Chondrocyte (in vitro differentiated cells): Measurements from ENCODE around the gene MCMBP. TPM values are rescaled to one million over a fixed set of nuclear protein-coding genes. Genes with fewer than 3 reads are reported as not detected.
A peak's percentile ranks its signal among the peaks of the same experiment; 100 is the strongest.

Experiments used
- DNase-seq: peaks from one replicate; pipeline ENCODE4 v3.0.0; 2021; ENCODE audit warnings: mixed read lengths, low spot score
- H3K27ac Mint-ChIP-seq: one replicate; pipeline ENCODE4 v1.8.0; 2021; ENCODE audit warnings: mild to moderate bottlenecking, moderate library complexity, mixed read lengths; ENCODE audit not compliant: unreplicated experiment
- H3K27me3 Mint-ChIP-seq: 2 replicates; pipeline ENCODE4 v1.8.0; 2021; ENCODE audit warnings: low read depth, mixed read lengths
- H3K36me3 Mint-ChIP-seq: 2 replicates; pipeline ENCODE4 v1.8.0; 2021; ENCODE audit warnings: low read depth, mixed read lengths
- H3K4me1 Mint-ChIP-seq: 2 replicates; pipeline ENCODE4 v1.8.0; 2021; ENCODE audit warnings: low read depth, mild to moderate bottlenecking, mixed read lengths
- H3K4me3 Mint-ChIP-seq: one replicate; pipeline ENCODE4 v1.8.0; 2021; ENCODE audit warnings: mild to moderate bottlenecking, moderate library complexity, mixed read lengths; ENCODE audit not compliant: unreplicated experiment
- H3K9me3 Mint-ChIP-seq: 2 replicates; pipeline ENCODE4 v1.8.0; 2021; ENCODE audit warnings: low read depth, mixed read lengths
- total RNA-seq: library from RNA; stranded (reverse); gene quantifications from 3 replicates; pipeline ENCODE4 v1.2.1, GENCODE V29; 2021
- TF ChIP-seq, protein P1 (sequence below): fragments of 200-600 bp; sonication (generic); IDR thresholded peaks from 2 replicates; pipeline ENCODE4 v1.5.0; 2021; ENCODE audit warnings: antibody characterized with exemption, mild to moderate bottlenecking, moderate library complexity

MCMBP gene
- total RNA-seq, 1 donor from 2014 or later, result 45.1 TPM

DNA sequence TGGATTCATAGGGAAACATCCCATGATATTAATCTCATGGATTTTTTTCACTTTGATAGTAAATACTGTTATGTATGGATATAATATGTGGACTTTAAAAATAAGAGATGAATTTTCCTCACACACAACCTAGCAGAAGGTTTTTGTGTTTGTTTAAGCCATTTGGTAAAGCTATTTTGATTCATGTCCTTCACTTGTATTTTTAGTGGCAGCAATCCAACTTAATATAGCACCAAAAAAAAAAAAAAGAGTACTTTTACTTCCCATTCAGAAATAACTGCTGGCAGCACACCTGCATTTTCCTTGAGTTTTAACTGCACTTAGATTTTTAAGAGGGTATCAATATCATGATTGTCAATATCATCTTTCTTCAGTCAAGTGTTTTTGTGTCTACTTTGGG is 60.0 kb downstream of the MCMBP start:
- no peaks in the 10 kb centered on the region for H3K9me3 Mint-ChIP-seq
- DNase-seq, result no peak
- peaks cover 9% of the 10 kb centered on the region for H3K36me3 Mint-ChIP-seq
- TF ChIP-seq, protein P1, sequence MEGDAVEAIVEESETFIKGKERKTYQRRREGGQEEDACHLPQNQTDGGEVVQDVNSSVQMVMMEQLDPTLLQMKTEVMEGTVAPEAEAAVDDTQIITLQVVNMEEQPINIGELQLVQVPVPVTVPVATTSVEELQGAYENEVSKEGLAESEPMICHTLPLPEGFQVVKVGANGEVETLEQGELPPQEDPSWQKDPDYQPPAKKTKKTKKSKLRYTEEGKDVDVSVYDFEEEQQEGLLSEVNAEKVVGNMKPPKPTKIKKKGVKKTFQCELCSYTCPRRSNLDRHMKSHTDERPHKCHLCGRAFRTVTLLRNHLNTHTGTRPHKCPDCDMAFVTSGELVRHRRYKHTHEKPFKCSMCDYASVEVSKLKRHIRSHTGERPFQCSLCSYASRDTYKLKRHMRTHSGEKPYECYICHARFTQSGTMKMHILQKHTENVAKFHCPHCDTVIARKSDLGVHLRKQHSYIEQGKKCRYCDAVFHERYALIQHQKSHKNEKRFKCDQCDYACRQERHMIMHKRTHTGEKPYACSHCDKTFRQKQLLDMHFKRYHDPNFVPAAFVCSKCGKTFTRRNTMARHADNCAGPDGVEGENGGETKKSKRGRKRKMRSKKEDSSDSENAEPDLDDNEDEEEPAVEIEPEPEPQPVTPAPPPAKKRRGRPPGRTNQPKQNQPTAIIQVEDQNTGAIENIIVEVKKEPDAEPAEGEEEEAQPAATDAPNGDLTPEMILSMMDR, result no peak
- no peak overlapping the region for H3K27ac Mint-ChIP-seq
- no peaks in the 10 kb centered on the region for H3K27me3 Mint-ChIP-seq
- H3K4me3 Mint-ChIP-seq, result no peak overlapping the region
- peaks cover 15% of the 10 kb centered on the region for H3K4me1 Mint-ChIP-seq

DNA sequence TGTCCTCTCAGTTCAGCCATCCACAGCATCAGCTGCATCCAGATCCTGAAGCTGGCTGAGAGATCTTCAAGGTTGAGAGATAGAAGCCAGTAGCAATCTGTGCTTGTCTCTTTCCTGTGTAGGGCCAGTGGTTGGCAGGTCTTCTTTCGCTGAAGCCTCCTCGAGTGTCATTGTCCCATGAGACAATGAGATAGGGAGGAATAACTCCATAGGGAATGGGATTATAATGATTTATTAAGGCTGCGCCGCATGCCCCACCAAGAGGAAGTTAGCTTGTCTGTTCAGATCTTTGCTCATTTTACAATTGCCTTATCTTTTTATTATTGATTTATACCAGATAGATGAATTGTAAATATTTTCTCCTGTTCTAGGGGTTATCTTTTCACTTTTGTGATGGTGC is 61.5 kb downstream of the MCMBP start:
- TF ChIP-seq, protein P1, result no peak
- Mint-ChIP-seq H3K36me3 (peaks cover 9% of the 10 kb centered on the region), H3K27ac (no peak overlapping the region), H3K4me1 (peaks cover 20% of the 10 kb centered on the region), H3K4me3 (no peak overlapping the region), H3K27me3 (no peaks in the 10 kb centered on the region), H3K9me3 (no peaks in the 10 kb centered on the region)
- no peak for DNase-seq

DNA sequence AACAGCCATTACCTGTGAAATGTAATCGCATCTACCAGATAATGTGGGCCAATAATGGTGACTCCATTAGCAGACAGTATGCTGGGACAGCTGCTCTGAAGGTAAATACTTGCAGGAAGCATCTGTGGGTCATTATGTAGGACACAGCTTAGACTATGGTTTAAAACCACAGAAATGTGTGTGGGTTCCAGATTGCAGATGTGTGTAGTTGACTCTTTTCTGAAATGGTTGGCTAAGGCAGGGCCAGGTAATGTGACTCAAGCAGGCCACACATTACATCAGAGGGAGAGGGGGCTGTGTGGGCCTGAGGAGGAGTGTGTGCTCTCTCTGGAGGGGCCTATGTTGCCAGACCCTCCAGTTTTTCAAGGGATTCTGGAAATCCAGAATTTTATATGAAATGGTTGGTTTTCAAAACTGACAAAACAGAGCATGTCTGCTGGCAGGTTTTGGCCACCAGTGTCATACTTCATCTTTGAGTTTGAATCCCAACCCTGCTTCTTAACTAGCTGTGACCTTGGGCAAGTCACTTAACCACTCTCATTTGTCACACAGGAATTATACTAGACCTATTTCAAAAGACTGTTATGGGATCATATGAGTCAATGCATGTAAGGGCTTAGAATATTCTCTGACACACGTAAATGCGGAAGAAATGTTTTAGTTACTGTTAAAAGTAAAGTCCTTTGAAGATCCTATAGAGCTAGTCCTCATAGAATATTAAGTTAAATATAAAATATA is 64.5 kb downstream of the MCMBP start:
- TF ChIP-seq, protein P1, result no peak
- Mint-ChIP-seq H3K27me3 (no peaks in the 10 kb centered on the region), H3K36me3 (peaks cover 3% of the 10 kb centered on the region), H3K27ac (peak overlapping the region; percentile 51), H3K9me3 (no peaks in the 10 kb centered on the region), H3K4me3 (no peak overlapping the region), H3K4me1 (peaks cover 45% of the 10 kb centered on the region)
- no peak for DNase-seq

DNA sequence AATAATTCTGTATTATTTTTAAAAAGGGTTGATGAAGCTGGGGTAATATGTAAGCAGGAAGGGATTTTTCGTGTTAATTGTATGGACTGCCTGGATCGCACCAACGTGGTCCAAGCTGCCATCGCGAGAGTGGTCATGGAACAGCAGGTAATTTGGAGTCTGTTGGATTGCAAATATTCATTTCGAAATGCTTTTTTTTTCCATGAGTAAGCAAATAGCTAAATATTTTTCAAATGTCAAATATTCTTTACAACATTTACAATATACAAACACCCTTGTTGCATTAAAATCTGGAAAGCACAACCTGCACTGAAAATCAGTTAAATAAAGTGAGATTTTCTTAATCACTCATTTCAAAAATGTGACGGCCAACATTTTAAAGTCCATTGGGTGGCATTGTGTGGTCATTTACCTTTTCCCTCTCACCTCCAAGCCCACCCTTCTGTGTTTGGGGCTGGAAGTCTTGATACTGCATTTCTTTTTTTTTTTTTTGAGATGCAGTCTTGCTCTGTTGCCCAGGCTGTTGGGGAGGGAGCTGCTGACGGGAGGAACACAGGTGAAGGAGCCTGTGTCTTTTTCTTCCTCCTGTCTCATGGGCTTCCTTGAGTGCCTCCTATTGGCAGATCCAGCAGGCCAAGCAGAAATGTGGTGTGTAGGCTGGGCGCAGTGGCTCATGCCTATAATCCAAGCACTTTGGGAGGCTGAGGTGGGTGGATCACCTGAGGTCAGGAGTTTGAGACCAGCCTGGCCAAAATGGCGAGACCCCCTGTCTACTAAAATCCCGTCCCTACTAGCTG is 66.1 kb downstream of the MCMBP start:
- TF ChIP-seq, protein P1, result no peak
- no peak for DNase-seq
- Mint-ChIP-seq H3K36me3 (peaks cover 3% of the 10 kb centered on the region), H3K9me3 (no peaks in the 10 kb centered on the region), H3K4me3 (no peak overlapping the region), H3K27ac (no peak overlapping the region), H3K27me3 (no peaks in the 10 kb centered on the region), H3K4me1 (peaks cover 49% of the 10 kb centered on the region)

DNA sequence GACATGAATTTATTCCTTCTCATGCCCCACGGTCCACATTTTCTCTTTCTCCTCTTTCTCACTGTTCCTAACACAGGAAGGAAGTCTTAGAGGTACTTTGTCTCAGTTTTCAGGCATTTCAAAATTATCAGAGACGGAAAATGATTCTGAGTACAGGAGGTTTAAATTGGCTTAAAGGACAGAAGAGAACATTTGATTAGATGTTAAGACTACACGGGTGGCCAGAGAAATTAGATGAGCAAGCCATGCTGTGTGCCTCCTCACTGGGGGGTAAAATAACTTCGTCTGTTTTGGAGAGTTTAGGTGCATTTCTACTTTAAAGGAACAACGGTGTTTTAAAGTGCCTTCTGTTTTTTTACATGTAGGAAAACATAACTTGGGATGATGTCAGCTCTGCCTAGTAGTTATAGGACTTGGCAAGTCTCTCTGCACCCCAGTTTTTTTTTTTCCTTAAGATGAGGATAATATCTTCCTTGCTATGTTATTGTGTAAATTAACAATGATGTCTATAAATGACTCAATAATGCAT is 66.9 kb downstream of the MCMBP start:
- Mint-ChIP-seq H3K36me3 (peaks cover 2% of the 10 kb centered on the region), H3K4me3 (peak overlapping the region; percentile 3), H3K27me3 (no peaks in the 10 kb centered on the region), H3K4me1 (peaks cover 55% of the 10 kb centered on the region), H3K9me3 (no peaks in the 10 kb centered on the region), H3K27ac (peak overlapping the region; percentile 77)
- DNase-seq, result no peak
- TF ChIP-seq, protein P1, result no peak
